Kidney epithelial cell (primary cell): Measurements from ENCODE around the gene GFRA4. TPM values are rescaled to one million over a fixed set of nuclear protein-coding genes. Genes with fewer than 3 reads are reported as not detected.

ENCODE experiments used
- DNase-seq: peaks from one replicate; pipeline ENCODE4 v3.0.0-alpha.2; 2010; ENCODE audit warnings: low read depth
- H3K27me3 ChIP-seq: 2 replicates; pipeline ENCODE4 v1.6.0; 2011; ENCODE audit warnings: low read length; ENCODE audit not compliant: control insufficient read depth, insufficient read depth
- H3K36me3 ChIP-seq: 2 replicates; pipeline ENCODE4 v1.5.1; 2011; ENCODE audit warnings: low read length; ENCODE audit not compliant: control insufficient read depth, insufficient read depth
- H3K4me3 ChIP-seq: 2 replicates; pipeline ENCODE4 v1.5.1; 2011; ENCODE audit warnings: low read depth, mild to moderate bottlenecking, control low read depth, low read length
- CTCF ChIP-seq: IDR thresholded peaks from 2 replicates; pipeline ENCODE4 v1.5.1; 2011; ENCODE audit warnings: mild to moderate bottlenecking, moderate library complexity, low read length, control low read depth, inconsistent platforms; ENCODE audit not compliant: insufficient read depth, poor library complexity, severe bottlenecking
- total RNA-seq: library from RNA; depleted of rRNA; stranded (reverse); fragments of >200 nt; gene quantifications from 2 replicates; pipeline ENCODE4 v1.2.3, GENCODE V29; 2015

The GFRA4 gene
- total RNA-seq, 1 donor from 2014 or later = not detected

DNA sequence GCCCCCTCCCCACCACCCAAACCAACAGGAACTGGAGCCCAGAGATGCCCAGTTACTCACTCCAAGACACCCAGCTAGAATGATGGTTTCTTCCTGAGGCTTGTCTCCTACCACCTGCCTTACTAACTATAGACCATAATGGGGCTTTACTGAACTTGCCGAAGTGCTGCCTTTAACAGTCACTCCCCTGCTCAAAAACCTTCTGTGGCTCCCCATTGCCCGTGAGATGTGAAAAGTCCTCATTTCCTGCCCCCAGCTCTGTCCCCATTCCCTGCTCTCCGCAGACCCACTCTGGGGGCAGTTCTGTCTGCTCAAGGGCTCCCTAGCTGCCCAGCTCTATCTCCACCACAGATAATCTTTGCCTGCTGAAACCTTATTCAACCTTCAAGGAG is 44.3 kb upstream of the GFRA4 start:
- no peak overlapping the region for H3K4me3 ChIP-seq
- H3K27me3 ChIP-seq = peaks cover 12% of the 10 kb centered on the region
- H3K36me3 ChIP-seq = no peaks in the 10 kb centered on the region
- no peak for TF ChIP-seq CTCF
- DNase-seq = no peak

- H3K27me3 ChIP-seq = peaks cover 12% of the 10 kb centered on the region
- H3K4me3 ChIP-seq = no peak overlapping the region
- TF ChIP-seq CTCF = no peak
- no peak for DNase-seq
- no peaks in the 10 kb centered on the region for H3K36me3 ChIP-seq
These were observed 43.7 kb upstream of the GFRA4 start for GRCh38 chr20:3706774-3707507.

- H3K36me3 ChIP-seq = no peaks in the 10 kb centered on the region
- no peak for TF ChIP-seq CTCF
- H3K4me3 ChIP-seq = no peak overlapping the region
- H3K27me3 ChIP-seq = peaks cover 12% of the 10 kb centered on the region
- DNase-seq = no peak
These were observed 43.0 kb upstream of the GFRA4 start for GRCh38 chr20:3705970-3706739.

GRCh38 chr20:3705491-3705969 is 42.3 kb upstream of the GFRA4 start:
- Histone ChIP-seq H3K4me3 (no peak overlapping the region), H3K27me3 (peaks cover 12% of the 10 kb centered on the region), H3K36me3 (no peaks in the 10 kb centered on the region)
- no peak for DNase-seq
- TF ChIP-seq CTCF = no peak

GRCh38 chr20:3704087-3704486 is 40.9 kb upstream of the GFRA4 start:
- no peak for TF ChIP-seq CTCF
- H3K36me3 ChIP-seq = no peaks in the 10 kb centered on the region

More at GRCh38 chr20:3704087-3704486, 40.9 kb upstream of the GFRA4 start:
- DNase-seq = no peak
- peaks cover 9% of the 10 kb centered on the region for H3K27me3 ChIP-seq
- H3K4me3 ChIP-seq = no peak overlapping the region
